Natural killer cell (primary cell): ENCODE measurements around the gene PALLD. TPM values are rescaled to one million over a fixed set of nuclear protein-coding genes. Genes with fewer than 3 reads are reported as not detected.

Experiments used
- ATAC-seq, 3 donors: fragments of 150-1000 bp in 2 of 3; fragments of 200-7000 bp in 1 of 3; cut with Tn5 transposase; 1 replicate in 1 of 3; 2 replicates in 2 of 3; pipeline ENCODE4 v1.10.0; 2021; ENCODE audit warnings: mild to moderate bottlenecking in 2 of 3, moderate library complexity in 2 of 3
- DNase-seq, 2 donors: peaks; one replicate each; pipeline versions ENCODE4 v3.0.0 to v3.0.0-alpha.2; 2013 to 2021; ENCODE audit warnings: mixed read lengths in 1 of 2
- H3K27ac ChIP-seq: one replicate; pipeline ENCODE4 v1.5.1; 2013; ENCODE audit warnings: mild to moderate bottlenecking, low read length
- H3K27me3 ChIP-seq: one replicate; pipeline ENCODE4 v1.6.1; 2013; ENCODE audit warnings: low read length; ENCODE audit not compliant: control insufficient read depth, insufficient read depth
- H3K36me3 ChIP-seq: one replicate; pipeline ENCODE4 v1.6.1; 2013; ENCODE audit warnings: low read length; ENCODE audit not compliant: control insufficient read depth, insufficient read depth
- H3K4me1 ChIP-seq: one replicate; pipeline ENCODE4 v1.6.1; 2013; ENCODE audit warnings: low read length; ENCODE audit not compliant: control insufficient read depth, insufficient read depth
- H3K4me3 ChIP-seq: one replicate; pipeline ENCODE4 v1.5.1; 2013; ENCODE audit warnings: low read length
- H3K9me3 ChIP-seq: one replicate; pipeline ENCODE4 v1.6.1; 2013; ENCODE audit warnings: low read length; ENCODE audit not compliant: control insufficient read depth, insufficient read depth
- H3K27ac Mint-ChIP-seq, 2 donors: one replicate each; pipeline ENCODE4 v1.8.0; 2022; ENCODE audit warnings: mild to moderate bottlenecking in 2 of 2, mixed read lengths in 2 of 2, moderate library complexity in 1 of 2
- H3K27me3 Mint-ChIP-seq, 2 donors: one replicate each; pipeline ENCODE4 v1.8.0; 2022; ENCODE audit warnings: low read depth in 2 of 2, mixed read lengths in 2 of 2
- H3K36me3 Mint-ChIP-seq: one replicate; pipeline ENCODE4 v1.8.0; 2022; ENCODE audit warnings: mixed read lengths
- H3K4me1 Mint-ChIP-seq, 2 donors: one replicate each; pipeline ENCODE4 v1.8.0; 2022; ENCODE audit warnings: mixed read lengths in 2 of 2
- H3K4me3 Mint-ChIP-seq: one replicate; pipeline ENCODE4 v1.8.0; 2022; ENCODE audit warnings: mild to moderate bottlenecking, moderate library complexity, mixed read lengths
- H3K9me3 Mint-ChIP-seq, 2 donors: one replicate each; pipeline ENCODE4 v1.8.0; 2022; ENCODE audit warnings: mixed read lengths in 2 of 2
- WGBS: methylation state at CpG from one replicate; pipeline ENCODE4 v1.1.7; 2013; ENCODE audit warnings: missing lambda C conversion rate; ENCODE audit not compliant: insufficient coverage; 5-methylcytosine and 5-hydroxymethylcytosine counted together
- intact Hi-C: fragments of 100-400 bp; cut with micrococcal nuclease; formaldehyde crosslinking; loops from one replicate; pipeline ENCODE4 v1.14.2; 2022
- total RNA-seq, 4 donors: library from RNA; stranded (reverse); fragments of 120-200 nt in 1 of 4; gene quantifications; one replicate each; pipeline versions ENCODE4 v1.2.3 to v1.2.4, GENCODE V29; 2013 to 2022
- TF ChIP-seq, protein P1 (sequence below): fragments of 200-600 bp; IDR thresholded peaks from one replicate; pipeline ENCODE4 v1.8.0; 2022; ENCODE audit warnings: antibody characterized with exemption

Gene PALLD
- total RNA-seq, 3 donors from 2014 or later (not counting 1 experiment from before 2014, with no cell fraction given): 15.1 to 25.4 (median 22.8) TPM

DNA sequence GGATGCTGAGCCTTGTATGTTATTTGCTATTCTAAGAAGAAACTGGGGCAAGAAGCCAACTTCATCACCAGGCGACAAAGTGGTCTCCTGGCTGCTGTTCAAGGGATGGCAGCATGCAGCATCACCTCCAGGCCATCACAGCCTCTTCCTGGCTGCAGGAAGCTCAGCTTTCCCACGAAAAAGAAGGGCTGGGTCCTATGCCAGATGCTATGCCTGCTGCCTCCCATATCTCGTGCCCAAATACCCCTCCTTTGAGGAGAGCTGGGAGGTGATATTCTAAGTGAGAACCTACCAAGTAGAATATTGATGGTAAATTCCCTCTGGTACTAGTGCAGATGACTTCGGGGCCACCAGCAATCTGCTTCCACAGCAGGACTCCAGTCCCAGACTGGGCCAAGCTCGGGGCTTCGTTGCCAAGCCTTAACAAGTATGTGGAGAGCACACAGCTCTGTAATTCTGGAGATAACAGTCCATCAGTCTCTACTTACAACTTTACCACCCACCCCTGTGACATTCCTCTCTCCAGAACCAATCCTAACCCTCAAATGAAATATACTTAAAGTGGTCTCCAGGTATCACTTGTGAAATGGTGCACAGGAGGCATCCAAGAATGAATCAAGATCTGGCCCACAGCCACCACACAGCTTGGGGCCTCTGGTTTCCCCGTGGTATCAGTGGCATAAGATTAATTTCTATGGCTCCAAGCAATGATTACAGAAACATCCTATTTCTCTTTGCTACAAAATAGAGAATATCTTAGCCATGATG lies 149.3 kb downstream of the PALLD start:
- H3K9me3 ChIP-seq: no peaks in the 10 kb centered on the region
- no peaks in the 10 kb centered on the region for H3K4me1 Mint-ChIP-seq
- TF ChIP-seq, protein P1, sequence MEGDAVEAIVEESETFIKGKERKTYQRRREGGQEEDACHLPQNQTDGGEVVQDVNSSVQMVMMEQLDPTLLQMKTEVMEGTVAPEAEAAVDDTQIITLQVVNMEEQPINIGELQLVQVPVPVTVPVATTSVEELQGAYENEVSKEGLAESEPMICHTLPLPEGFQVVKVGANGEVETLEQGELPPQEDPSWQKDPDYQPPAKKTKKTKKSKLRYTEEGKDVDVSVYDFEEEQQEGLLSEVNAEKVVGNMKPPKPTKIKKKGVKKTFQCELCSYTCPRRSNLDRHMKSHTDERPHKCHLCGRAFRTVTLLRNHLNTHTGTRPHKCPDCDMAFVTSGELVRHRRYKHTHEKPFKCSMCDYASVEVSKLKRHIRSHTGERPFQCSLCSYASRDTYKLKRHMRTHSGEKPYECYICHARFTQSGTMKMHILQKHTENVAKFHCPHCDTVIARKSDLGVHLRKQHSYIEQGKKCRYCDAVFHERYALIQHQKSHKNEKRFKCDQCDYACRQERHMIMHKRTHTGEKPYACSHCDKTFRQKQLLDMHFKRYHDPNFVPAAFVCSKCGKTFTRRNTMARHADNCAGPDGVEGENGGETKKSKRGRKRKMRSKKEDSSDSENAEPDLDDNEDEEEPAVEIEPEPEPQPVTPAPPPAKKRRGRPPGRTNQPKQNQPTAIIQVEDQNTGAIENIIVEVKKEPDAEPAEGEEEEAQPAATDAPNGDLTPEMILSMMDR: no peak
- H3K4me3 Mint-ChIP-seq: no peak overlapping the region
- H3K4me3 ChIP-seq: no peak overlapping the region
- no peaks in the 10 kb centered on the region for H3K27me3 ChIP-seq
- no peaks in the 10 kb centered on the region for H3K9me3 Mint-ChIP-seq
- no peaks in the 10 kb centered on the region for H3K36me3 Mint-ChIP-seq
- no peak for DNase-seq
- no peaks in the 10 kb centered on the region for H3K4me1 ChIP-seq
- no peak overlapping the region for H3K27ac ChIP-seq
- no peak overlapping the region for H3K27ac Mint-ChIP-seq
- no peak for ATAC-seq
- no peaks in the 10 kb centered on the region for H3K36me3 ChIP-seq
- intact Hi-C loops: no loop called here
- 81% methylated on average over 6 of the region's 7 CpGs for WGBS
- peaks cover 10 to 47% of the 10 kb centered on the region in 2 donors for H3K27me3 Mint-ChIP-seq

DNA sequence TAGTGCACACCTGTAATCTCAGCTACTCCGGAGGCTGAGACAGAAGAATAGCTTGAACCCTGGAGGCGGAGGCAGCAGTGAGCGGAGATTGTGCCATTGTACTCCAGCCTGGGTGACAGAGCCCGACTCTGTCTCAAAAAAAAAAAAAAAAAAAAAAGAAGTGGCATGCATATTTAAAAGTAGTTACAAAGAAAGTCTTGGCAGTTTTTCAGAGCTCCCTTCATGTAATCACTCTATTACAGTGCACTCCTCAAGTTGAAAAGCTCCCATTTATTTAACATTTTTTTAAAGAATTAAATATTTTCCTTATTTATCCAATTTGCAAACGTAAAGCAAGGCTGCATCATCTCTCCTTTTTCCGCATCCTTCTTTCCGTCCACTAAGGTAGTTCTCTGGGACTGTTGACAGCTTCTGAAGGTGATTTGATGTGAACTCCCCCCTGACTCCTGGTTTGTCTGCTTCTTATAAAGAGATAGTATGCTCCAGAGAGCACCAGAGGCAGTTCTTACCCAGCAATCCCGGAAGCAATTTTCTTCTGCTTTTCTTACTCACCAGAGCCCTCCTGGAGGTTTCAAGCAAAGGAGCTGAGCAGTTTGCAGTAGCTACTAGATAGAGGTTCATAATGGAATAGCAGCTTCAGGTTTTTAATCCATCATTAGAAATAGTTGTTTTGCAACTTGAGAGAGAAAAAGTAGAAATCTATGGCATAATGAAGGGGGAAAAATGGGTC lies 151.0 kb downstream of the PALLD start:
- TF ChIP-seq, protein P1: no peak
- no peaks in the 10 kb centered on the region for H3K4me1 Mint-ChIP-seq
- H3K4me3 Mint-ChIP-seq: no peak overlapping the region
- ATAC-seq: no peak
- no peak for DNase-seq
- H3K4me3 ChIP-seq: no peak overlapping the region
- intact Hi-C loops: no loop called here
- H3K36me3 Mint-ChIP-seq: no peaks in the 10 kb centered on the region
- H3K27me3 ChIP-seq: no peaks in the 10 kb centered on the region
- H3K27ac Mint-ChIP-seq: no peak overlapping the region
- WGBS: 84% methylated on average over 8 of the region's 8 CpGs
- H3K36me3 ChIP-seq: no peaks in the 10 kb centered on the region
- peaks cover 4 to 54% of the 10 kb centered on the region in 2 donors for H3K27me3 Mint-ChIP-seq
- H3K9me3 Mint-ChIP-seq: no peaks in the 10 kb centered on the region
- no peaks in the 10 kb centered on the region for H3K9me3 ChIP-seq
- no peaks in the 10 kb centered on the region for H3K4me1 ChIP-seq
- no peak overlapping the region for H3K27ac ChIP-seq

DNA sequence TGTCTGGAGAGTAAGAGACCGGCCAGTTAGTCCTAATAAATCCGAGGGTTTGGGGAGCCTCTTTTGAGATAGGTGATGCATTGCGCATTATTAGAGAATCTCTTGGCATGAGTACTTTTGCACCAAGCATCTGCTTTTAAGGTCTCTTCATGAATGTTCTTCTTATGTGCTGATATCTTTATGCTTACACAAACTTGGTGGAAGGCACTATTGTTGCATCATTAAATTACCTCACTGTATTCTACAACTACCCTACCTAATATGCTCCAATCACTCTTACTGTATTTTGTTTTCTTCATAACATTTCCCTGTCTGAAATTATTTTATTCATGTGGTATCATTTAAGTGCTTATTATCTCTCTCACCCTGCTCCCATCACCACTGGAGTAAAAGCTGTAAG lies 151.6 kb downstream of the PALLD start:
- Mint-ChIP-seq H3K36me3 (no peaks in the 10 kb centered on the region), H3K9me3 (no peaks in the 10 kb centered on the region), H3K27me3 (peaks cover 6 to 58% of the 10 kb centered on the region in 2 donors), H3K4me1 (no peaks in the 10 kb centered on the region), H3K4me3 (no peak overlapping the region), H3K27ac (no peak overlapping the region)
- Histone ChIP-seq H3K9me3 (no peaks in the 10 kb centered on the region), H3K4me1 (no peaks in the 10 kb centered on the region), H3K4me3 (no peak overlapping the region), H3K36me3 (no peaks in the 10 kb centered on the region), H3K27me3 (no peaks in the 10 kb centered on the region), H3K27ac (no peak overlapping the region)
- DNase-seq (no peak), ATAC-seq (no peak)
- intact Hi-C loops: no loop called here
- TF ChIP-seq, protein P1: no peak
- WGBS: 63% methylated on average over 3 of the region's 3 CpGs
